ENCODE measurements around the gene SLAMF7.

Gene SLAMF7

DNA sequence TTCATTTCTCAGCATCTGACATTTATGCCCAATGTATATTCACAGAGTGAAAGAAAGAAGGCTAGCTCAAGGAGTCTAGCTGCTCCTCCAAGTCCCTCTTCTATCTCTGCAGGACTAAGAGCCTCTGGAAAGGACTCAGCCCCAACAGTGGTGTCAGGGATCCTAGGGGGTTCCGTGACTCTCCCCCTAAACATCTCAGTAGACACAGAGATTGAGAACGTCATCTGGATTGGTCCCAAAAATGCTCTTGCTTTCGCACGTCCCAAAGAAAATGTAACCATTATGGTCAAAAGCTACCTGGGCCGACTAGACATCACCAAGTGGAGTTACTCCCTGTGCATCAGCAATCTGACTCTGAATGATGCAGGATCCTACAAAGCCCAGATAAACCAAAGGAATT lies 60.6 kb downstream of the SLAMF7 start:
- H3K4me3 ChIP-seq: no peak overlapping the region
- no peak for DNase-seq (ENCODE audit: low spot score in 2 of 2)
- in situ Hi-C loops (cut with MboI; ENCODE audit: low sequenced_read_pairs): no loop called here
- no peaks in the 10 kb centered on the region for H3K4me1 ChIP-seq
- H3K27me3 ChIP-seq (ENCODE audit: low read depth): no peaks in the 10 kb centered on the region
- no peaks in the 10 kb centered on the region for H3K36me3 ChIP-seq (replicated peaks)
- H3K9me3 ChIP-seq: 0 out of 2 replicates have a peak, but pooled peaks cover 2% of the 10 kb centered on the region

DNA sequence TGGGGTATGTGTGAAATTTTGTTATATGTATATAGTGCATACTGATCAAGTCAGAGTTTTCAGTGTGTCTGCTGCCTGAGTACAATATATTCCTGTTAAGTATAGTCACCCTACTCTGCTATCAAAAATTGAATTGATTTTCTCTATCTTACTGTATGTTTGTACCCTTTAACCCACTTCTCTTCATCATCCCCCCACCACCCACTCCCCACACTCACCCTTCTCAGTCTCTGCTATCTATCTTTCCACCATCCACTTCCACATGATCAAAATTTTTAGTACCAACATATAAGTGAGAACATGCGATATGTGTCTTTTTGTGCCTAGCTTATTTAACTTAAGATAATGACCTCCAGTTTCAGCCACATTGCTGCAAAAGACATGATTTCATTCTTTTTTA lies 61.1 kb downstream of the SLAMF7 start:
- Histone ChIP-seq H3K9me3 (0 out of 2 replicates have a peak, but pooled peaks cover 3% of the 10 kb centered on the region), H3K36me3 (replicated peaks) (no peaks in the 10 kb centered on the region), H3K27me3 (ENCODE audit: low read depth) (no peaks in the 10 kb centered on the region), H3K4me1 (no peaks in the 10 kb centered on the region), H3K4me3 (no peak overlapping the region)
- in situ Hi-C loops (cut with MboI; ENCODE audit: low sequenced_read_pairs): no loop called here
- DNase-seq (ENCODE audit: low spot score in 2 of 2): no peak

DNA sequence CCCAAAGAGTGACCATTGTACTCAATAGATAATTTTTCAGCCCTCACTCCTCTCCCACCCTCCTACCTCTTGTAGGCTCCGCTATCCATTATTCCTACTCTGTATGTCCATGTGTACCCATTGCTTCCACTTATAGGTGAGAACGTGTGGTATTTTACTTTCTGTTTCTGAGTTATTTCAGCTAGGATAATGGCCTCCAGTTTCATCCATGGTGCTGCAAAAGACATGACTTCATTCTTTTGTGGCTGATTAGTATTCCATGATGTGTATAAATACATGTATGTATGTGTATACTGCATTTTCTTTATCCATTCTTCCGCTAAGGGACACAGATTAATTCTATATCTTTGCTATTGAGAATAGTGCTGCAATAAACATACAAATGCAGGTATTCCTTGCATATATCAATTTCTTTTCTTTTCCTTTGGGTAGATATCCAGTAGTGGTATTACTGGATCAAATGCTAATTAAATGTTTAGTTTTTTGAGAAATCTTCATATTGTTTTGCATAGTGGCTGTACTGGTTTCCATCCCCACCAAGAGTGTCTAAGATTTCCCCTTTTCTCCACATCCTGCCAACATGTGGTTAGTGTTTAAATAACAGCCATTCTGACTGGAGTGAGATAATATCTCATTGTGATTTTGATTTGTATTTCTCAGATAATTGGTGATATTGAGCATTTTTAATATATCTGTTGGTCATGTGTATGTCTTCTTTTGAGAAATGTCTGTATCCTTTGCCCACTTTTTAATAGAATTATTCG lies 61.8 kb downstream of the SLAMF7 start:
- H3K4me3 ChIP-seq: no peak overlapping the region
- in situ Hi-C loops (cut with MboI; ENCODE audit: low sequenced_read_pairs): no loop called here
- H3K9me3 ChIP-seq: peaks cover 3% of the 10 kb centered on the region; the same call in 1 of the 2 replicates
- no peak for DNase-seq (ENCODE audit: low spot score in 2 of 2)
- no peaks in the 10 kb centered on the region for H3K4me1 ChIP-seq
- no peaks in the 10 kb centered on the region for H3K27me3 ChIP-seq (ENCODE audit: low read depth)
- no peaks in the 10 kb centered on the region for H3K36me3 ChIP-seq (replicated peaks)

GRCh38 chr1:160801836-160802580 lies 63.0 kb downstream of the SLAMF7 start:
- H3K4me1 ChIP-seq: no peaks in the 10 kb centered on the region
- in situ Hi-C loops (cut with MboI; ENCODE audit: low sequenced_read_pairs): no loop called here
- no peak for DNase-seq (ENCODE audit: low spot score in 2 of 2)
- H3K4me3 ChIP-seq: no peak overlapping the region
- H3K27me3 ChIP-seq (ENCODE audit: low read depth): no peaks in the 10 kb centered on the region
- H3K36me3 ChIP-seq (replicated peaks): no peaks in the 10 kb centered on the region
- H3K9me3 ChIP-seq: peaks cover 5% of the 10 kb centered on the region; the same call in 1 of the 2 replicates
